OCI-LY1 (cell line): ENCODE data around the gene DLX2.

Source experiments
- EZH2 ChIP-seq: fragments of 200-600 bp; sonication (generic), shearing (Covaris generic); IDR thresholded peaks from 2 replicates; pipeline ENCODE4 v1.8.0; 2017; ENCODE audit warnings: borderline replicate concordance, mixed run types, mild to moderate bottlenecking, antibody characterized with exemption, low read length, moderate library complexity, mixed read lengths
- TF ChIP-seq, protein P1 (sequence below): fragments of 200-600 bp; sonication (generic), shearing (Covaris generic); IDR thresholded peaks from 2 replicates; pipeline ENCODE4 v1.5.1; 2017; ENCODE audit warnings: mild to moderate bottlenecking, antibody characterized with exemption, low read length, moderate library complexity, mixed read lengths

DNA sequence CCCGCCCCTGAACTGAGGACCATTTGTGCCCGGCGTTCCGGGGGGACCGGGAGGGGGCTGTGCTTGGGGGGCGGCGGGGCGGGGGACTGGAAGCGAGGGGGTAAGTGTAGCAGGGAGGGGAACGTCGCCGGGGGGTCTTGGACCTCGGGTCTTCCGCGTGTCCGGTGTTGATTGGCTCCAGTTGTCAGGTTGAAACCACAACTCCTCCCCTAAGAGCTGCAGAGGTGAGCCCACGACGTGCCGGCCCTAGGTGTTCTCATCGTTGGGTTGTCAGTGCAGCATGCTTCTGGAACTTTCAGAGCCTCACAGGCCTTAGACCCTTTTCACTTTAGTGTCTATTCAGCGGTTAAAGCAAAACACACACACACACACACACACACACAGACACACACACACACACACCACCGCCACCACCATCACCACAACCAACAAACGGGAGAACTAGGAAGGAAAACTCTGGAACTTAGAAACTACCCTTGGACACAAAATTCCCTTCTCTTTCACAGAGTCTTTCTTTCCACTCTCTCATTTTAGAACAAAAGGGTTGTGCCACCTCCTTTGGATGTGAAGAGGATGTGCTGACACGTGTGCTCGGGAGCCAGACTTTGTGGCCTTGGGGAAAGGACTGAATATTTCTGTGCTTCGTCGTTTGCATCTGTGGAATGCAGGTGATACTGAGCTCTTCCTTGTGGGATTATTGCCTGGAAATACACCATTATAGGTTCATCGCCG, 6.7 kb upstream of the DLX2 start:
- TF ChIP-seq, protein P1, sequence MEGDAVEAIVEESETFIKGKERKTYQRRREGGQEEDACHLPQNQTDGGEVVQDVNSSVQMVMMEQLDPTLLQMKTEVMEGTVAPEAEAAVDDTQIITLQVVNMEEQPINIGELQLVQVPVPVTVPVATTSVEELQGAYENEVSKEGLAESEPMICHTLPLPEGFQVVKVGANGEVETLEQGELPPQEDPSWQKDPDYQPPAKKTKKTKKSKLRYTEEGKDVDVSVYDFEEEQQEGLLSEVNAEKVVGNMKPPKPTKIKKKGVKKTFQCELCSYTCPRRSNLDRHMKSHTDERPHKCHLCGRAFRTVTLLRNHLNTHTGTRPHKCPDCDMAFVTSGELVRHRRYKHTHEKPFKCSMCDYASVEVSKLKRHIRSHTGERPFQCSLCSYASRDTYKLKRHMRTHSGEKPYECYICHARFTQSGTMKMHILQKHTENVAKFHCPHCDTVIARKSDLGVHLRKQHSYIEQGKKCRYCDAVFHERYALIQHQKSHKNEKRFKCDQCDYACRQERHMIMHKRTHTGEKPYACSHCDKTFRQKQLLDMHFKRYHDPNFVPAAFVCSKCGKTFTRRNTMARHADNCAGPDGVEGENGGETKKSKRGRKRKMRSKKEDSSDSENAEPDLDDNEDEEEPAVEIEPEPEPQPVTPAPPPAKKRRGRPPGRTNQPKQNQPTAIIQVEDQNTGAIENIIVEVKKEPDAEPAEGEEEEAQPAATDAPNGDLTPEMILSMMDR: no peak
- TF ChIP-seq EZH2: no peak
